ENCODE measurements around the gene MRPL11. TPM values are rescaled to one million over a fixed set of nuclear protein-coding genes. Genes with fewer than 3 reads are reported as not detected.

MRPL11 gene
- total and polyA plus RNA-seq, 4 donors: 18.0 to 45.6 (median 32.3) TPM

DNA sequence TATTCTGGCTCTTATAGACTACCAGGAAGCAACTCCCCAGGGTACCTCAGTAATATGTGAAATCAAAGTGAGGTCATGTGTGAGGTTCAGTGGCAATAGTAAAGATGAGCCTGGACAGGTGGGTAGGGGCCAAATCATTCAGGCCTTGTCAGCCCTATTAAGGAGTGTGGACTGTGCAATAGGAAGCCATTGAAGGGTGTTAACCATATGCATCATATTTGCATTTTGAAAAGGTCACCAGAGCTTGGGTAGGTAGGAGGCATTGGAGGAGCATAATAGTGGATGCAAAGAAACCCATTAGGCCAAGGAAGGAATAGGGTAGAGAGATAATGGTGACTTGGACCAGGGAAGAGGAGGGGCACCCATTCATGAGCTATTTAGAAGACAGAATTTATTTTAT, 8.4 kb upstream of the MRPL11 start:
- Histone ChIP-seq H3K4me3 (ENCODE audit: low read depth in 1 of 3, low read length in 3 of 3) (no peak overlapping the region), H3K9me3 (ENCODE audit: control insufficient read depth in 4 of 4, low read length in 3 of 4) (peaks cover 0 to 4% (median 0%) of the 10 kb centered on the region in 4 donors), H3K9ac (ENCODE audit: low read depth in 1 of 2, low read length in 2 of 2) (no peak overlapping the region), H3K27ac (ENCODE audit: low read depth in 1 of 2, low read length in 2 of 2) (no peak overlapping the region), H3K4me1 (ENCODE audit: control insufficient read depth in 4 of 4, insufficient read depth in 4 of 4, low read length in 3 of 4) (no peaks in the 10 kb centered on the region), H3K27me3 (ENCODE audit: control insufficient read depth in 4 of 4, insufficient read depth in 4 of 4, low read length in 3 of 4) (peaks cover 0 to 3% (median 0%) of the 10 kb centered on the region in 4 donors), H3K36me3 (ENCODE audit: control insufficient read depth in 4 of 4, insufficient read depth in 3 of 4, low read depth in 1 of 4, low read length in 3 of 4) (no peaks in the 10 kb centered on the region)
- no peak for DNase-seq (ENCODE audit: low spot score)
- TF ChIP-seq HNF4G (IDR thresholded peaks at IDR 0.05) (no peak), ATF3 (IDR thresholded peaks at IDR 0.05) (no peak), EGR1 (IDR thresholded peaks at IDR 0.05; ENCODE audit: low read depth in 2 of 2) (no peak), GABPA (IDR thresholded peaks at IDR 0.05 in 1 of 2, conservative IDR thresholded peaks at IDR 0.05 in 1 of 2) (no peak), JUND (IDR thresholded peaks at IDR 0.05) (no peak), HNF4A (conservative IDR thresholded peaks at IDR 0.05) (no peak), RAD21 (IDR thresholded peaks at IDR 0.05) (no peak), CTCF (IDR thresholded peaks at IDR 0.05; ENCODE audit: low read depth, low read length, missing input control) (no peak), SP1 (IDR thresholded peaks at IDR 0.05) (no peak), YY1 (IDR thresholded peaks at IDR 0.05) (no peak), REST (IDR thresholded peaks at IDR 0.05) (no peak), TAF1 (conservative IDR thresholded peaks at IDR 0.05) (no peak), FOXA1 (IDR thresholded peaks at IDR 0.05) (no peak), FOXA2 (IDR thresholded peaks at IDR 0.05) (no peak), RXRA (IDR thresholded peaks at IDR 0.05) (no peak), NR2F2 (IDR thresholded peaks at IDR 0.05) (no peak)
- TF ChIP-seq, protein P1, sequence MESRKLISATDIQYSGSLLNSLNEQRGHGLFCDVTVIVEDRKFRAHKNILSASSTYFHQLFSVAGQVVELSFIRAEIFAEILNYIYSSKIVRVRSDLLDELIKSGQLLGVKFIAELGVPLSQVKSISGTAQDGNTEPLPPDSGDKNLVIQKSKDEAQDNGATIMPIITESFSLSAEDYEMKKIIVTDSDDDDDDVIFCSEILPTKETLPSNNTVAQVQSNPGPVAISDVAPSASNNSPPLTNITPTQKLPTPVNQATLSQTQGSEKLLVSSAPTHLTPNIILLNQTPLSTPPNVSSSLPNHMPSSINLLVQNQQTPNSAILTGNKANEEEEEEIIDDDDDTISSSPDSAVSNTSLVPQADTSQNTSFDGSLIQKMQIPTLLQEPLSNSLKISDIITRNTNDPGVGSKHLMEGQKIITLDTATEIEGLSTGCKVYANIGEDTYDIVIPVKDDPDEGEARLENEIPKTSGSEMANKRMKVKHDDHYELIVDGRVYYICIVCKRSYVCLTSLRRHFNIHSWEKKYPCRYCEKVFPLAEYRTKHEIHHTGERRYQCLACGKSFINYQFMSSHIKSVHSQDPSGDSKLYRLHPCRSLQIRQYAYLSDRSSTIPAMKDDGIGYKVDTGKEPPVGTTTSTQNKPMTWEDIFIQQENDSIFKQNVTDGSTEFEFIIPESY (IDR thresholded peaks at IDR 0.05): no peak
- TF ChIP-seq, protein P2, sequence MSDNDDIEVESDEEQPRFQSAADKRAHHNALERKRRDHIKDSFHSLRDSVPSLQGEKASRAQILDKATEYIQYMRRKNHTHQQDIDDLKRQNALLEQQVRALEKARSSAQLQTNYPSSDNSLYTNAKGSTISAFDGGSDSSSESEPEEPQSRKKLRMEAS (IDR thresholded peaks at IDR 0.05): no peak
